Renal cortex interstitium (tissue), 11 donors: Measurements from ENCODE around the gene SOCS2. TPM values are rescaled to one million over a fixed set of nuclear protein-coding genes. Genes with fewer than 3 reads are reported as not detected.

Experiments
- DNase-seq, 11 donors: peaks; one replicate each; pipeline ENCODE4 v3.0.0-alpha.2; 2013; ENCODE audit warnings: low read depth in 9 of 11, low spot score in 4 of 11; ENCODE audit errors: extremely low read depth in 1 of 11
- polyA plus RNA-seq, 3 donors: library from polyadenylated mRNA; unstranded; fragments of 120-200 nt; gene quantifications; one replicate each; pipeline ENCODE4 v1.2.1, GENCODE V29; 2013; ENCODE audit not compliant: insufficient read length in 3 of 3

SOCS2 gene
- polyA plus RNA-seq, 3 donors: 32.2 to 38.9 (median 32.6) TPM

DNA sequence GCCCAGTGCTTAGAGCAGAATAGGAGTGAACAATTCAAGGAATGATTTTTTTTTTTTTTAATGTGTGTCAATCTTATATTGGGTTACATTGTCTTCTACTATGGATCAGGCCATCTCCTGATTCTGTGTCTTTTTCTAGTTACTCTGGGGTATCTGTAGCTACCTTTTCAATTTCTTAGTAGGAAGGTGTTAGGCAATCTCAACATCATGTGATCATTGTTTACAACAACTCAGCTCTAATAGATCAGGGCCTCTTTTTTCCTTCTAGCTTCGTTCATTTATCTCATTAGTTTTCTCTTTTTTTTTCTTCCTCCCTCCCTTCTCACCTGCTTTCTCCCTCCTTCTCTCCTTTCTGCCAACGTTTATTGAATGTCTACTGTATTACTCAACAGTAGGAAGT lies 8.9 kb downstream of the SOCS2 start:
- no peak for DNase-seq

DNA sequence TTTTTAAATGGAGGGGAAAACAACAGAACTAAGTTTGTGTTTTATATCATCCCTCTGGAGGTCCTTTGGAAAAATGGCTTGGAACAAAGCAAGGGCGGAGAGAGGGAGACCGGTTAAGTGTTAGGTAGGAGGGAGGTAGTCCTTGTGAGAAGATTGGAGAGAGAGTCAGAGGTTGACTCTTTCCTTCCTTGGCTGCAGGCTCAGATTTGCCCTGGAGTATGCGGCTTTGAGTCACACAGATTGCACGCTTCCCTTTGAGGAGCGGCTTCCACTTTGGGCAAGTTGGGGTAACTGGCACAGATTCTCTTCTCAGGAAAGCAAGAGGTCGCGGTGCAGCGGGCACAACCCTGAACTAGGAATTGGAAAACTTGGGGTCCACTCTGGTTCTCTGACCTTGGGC lies 9.9 kb downstream of the SOCS2 start:
- DNase-seq: no peak

GRCh38 chr12:93583627-93584392 lies 11.3 kb downstream of the SOCS2 start:
- no peak for DNase-seq

- DNase-seq: no peak
Observed at GRCh38 chr12:93585247-93585646, 12.8 kb downstream of the SOCS2 start.

- DNase-seq: no peak
Observed at GRCh38 chr12:93587611-93588010, 15.1 kb downstream of the SOCS2 start.

GRCh38 chr12:93589081-93589480 lies 16.6 kb downstream of the SOCS2 start:
- DNase-seq: no peak

DNA sequence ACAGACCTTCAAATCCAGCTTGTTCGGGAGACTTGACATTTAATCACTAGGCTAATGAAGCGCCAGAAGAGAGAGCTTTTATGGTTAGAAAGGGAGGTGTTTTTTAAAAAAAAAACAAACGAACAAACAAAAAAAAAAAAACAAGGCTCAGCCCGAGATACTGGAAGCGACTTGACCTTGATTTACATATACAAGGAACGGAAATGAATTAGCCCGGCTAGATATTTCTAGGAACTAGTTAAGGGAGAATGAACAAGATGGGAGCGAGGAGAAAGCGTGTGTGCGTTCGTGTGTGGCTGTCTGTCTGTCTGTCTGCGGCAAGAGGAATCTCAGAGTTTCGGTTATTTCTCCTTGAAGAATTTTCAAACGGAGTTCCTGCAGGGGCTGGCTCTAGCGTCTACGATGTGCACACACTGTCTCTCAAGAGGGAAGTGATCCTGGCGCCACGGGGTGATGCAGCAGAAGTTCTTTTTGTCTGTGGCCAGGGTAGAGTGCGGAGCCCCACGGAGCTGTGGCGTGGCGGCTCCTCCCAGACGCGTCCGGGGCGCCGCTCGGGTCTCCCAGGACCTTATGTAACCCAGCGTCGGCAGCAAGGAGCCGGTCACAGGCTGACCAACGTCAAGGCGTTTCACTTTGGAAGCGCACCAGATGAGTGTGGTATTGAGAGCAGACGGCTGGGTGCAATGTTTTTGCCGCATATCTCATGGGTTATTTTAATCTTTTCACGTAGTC lies 18.8 kb downstream of the SOCS2 start:
- peak in 5 of 11 donors; percentile 27 to 52 (median 45) for DNase-seq

- no peak for DNase-seq
Observed at GRCh38 chr12:93592641-93593406, 20.3 kb downstream of the SOCS2 start.

DNA sequence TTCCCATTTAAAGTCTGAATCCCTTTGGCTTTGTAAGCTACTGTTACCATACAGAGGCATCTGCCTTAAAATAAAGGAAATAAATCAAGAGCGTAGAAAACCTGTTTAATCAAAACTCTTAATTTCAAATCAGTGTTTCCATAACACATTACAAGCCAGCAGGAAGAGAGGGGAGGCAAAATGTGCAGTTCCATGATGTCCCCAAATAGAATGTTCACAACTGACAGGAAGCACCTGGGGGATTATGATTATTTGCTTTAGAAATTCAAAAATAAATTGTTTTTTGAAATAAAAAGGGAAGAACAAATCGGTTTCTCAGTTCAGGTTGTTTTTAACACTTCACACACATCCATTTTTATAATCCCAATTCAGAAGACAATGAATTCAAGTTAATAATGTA lies 21.4 kb downstream of the SOCS2 start:
- no peak for DNase-seq

GRCh38 chr12:93594766-93595311 lies 22.4 kb downstream of the SOCS2 start:
- peak in 1 of 11 donors; percentile 22 for DNase-seq

DNA sequence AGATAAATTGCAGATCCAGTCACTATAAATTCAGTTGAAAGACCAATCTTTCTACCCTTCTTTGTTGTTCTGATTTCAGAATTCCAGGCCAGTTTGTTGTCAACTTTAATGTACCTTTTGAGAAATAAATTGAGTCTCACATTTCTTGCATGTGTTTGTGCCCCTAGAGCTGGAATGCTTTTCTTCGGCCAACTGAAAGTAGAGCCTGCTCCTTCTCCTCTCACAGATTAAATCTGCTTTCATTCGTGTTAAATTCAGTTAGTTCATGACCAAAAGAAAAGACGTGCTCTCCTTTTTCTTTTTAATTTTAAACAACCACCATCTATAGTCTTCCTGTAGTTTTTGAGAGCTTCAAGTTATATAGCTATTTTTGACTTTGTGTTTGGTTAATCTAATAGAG lies 22.9 kb downstream of the SOCS2 start:
- DNase-seq: no peak

DNA sequence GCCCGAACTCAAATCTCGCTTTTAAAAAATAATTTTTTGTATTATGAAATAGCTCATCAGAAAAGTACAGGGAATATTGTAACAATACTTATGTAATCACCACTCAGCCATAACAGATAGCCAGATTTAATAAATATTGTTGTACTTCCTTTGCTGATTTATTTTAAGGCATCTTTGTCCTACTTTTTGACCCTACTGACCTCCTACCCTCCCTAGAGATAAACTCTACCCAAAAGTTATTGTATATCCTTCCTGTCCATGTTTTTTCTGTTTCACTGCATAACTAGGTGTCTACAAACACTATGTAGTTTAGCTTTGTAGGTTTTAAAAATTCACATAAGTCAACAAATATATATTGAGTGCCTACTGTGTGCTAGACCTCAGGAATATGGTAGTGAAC lies 25.1 kb downstream of the SOCS2 start:
- DNase-seq: no peak

DNA sequence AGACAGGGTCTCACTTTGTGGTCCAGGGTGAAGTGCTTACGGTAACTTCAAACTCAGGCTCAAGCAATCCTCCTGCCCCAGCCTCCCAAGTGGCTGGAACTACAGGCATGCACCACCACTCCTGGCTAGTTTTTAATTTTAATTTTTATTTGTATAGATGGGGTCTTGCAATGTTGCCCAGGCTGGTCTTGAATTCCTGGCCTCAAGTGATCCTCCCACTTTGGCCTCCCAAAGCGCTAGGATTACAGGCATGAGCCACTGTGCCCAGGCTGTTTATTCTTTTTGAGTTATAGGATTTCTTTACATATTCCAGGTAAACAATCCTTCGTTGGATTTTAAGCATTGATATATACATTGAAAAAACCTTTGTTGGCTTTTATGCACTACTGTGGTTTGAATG lies 26.7 kb downstream of the SOCS2 start:
- DNase-seq: no peak

DNA sequence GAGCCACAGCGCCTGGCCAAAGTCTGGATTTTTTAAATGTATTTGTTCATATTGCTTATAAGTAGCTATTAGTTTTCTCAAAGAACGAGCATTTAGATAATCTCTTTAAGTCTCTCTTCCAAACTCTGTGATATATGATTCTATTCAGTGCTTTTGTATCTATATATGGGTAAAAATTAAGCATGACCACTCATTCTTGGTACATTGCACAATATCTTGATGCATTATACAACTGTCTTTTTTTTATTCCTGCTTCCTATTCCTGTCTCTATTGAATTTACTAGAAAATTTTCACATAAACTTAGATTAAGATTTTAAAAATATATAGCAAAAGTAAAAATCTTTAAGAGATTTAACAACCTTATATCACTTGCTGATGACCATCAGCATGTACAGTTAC lies 29.1 kb downstream of the SOCS2 start:
- DNase-seq: no peak

GRCh38 chr12:93602897-93603668 lies 30.6 kb downstream of the SOCS2 start:
- no peak for DNase-seq

DNA sequence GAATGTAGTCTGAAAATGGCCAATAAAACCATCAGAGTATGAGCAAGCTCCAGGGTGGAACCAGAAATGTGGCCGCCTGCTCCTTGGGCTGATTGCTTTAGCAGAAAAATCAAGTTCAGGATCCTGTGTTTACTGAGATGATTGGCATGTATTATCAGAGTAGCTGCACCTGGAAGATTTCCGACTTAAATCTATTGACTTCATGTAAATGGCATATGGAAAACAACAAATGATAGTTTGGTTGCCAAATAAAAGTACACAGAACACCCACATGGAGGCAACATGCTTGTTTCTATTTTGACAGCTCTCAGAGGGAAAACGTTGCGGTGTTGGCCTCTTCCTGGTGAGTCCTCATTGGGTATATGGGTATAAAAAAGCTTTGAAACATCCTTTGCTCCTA lies 31.3 kb downstream of the SOCS2 start:
- DNase-seq: no peak

- no peak for DNase-seq
Observed at GRCh38 chr12:93608313-93608712, 35.8 kb downstream of the SOCS2 start.

- no peak for DNase-seq
Observed at GRCh38 chr12:93609281-93610192, 37.1 kb downstream of the SOCS2 start.
